WTC11 (cell line): ENCODE measurements around the gene SYTL2. TPM values are rescaled to one million over a fixed set of nuclear protein-coding genes. Genes with fewer than 3 reads are reported as not detected.

Experiments used
- ATAC-seq: fragments of 200-7000 bp; cut with Tn5 transposase; 2 replicates; pipeline ENCODE4 v1.10.0; 2021; ENCODE audit warnings: mild to moderate bottlenecking, moderate library complexity
- CTCF ChIA-PET: fragments of 300-600 bp; sonication (Branson Sonifier 250); formaldehyde crosslinking; loops from one replicate; lab custom pipeline; 2021; ENCODE audit warnings: antibody characterized with exemption; lab: Charles Lee
- POLR2A ChIA-PET: fragments of 350-600 bp; sonication (Branson Sonifier 250); formaldehyde crosslinking; loops from one replicate; lab custom pipeline; 2021; ENCODE audit warnings: antibody characterized with exemption; lab: Charles Lee
- DNase-seq: peaks from one replicate; pipeline ENCODE4 v3.0.0; 2021; ENCODE audit warnings: low spot score
- H3K27ac Mint-ChIP-seq: 2 replicates; pipeline ENCODE4 v1.8.0; 2021; ENCODE audit warnings: mixed read lengths
- H3K27me3 Mint-ChIP-seq: 2 replicates; pipeline ENCODE4 v1.8.0; 2021; ENCODE audit warnings: low read depth, mild to moderate bottlenecking, moderate library complexity, mixed read lengths
- H3K36me3 Mint-ChIP-seq: 2 replicates; pipeline ENCODE4 v1.8.0; 2021; ENCODE audit warnings: mixed read lengths
- H3K4me1 Mint-ChIP-seq: 2 replicates; pipeline ENCODE4 v1.8.0; 2022; ENCODE audit warnings: mixed read lengths
- H3K4me3 Mint-ChIP-seq: 2 replicates; pipeline ENCODE4 v1.8.0; 2021; ENCODE audit warnings: mild to moderate bottlenecking, moderate library complexity, mixed read lengths
- H3K9me3 Mint-ChIP-seq: 2 replicates; pipeline ENCODE4 v1.8.0; 2021; ENCODE audit warnings: mixed read lengths
- E2F1 ChIP-seq: sonication (generic); formaldehyde crosslinking; IDR thresholded peaks from 2 replicates; pipeline ENCODE4 v1.8.0; 2022; ENCODE audit warnings: mild to moderate bottlenecking, missing genetic modification reagents
- FOXP1 ChIP-seq: sonication (generic); formaldehyde crosslinking; IDR thresholded peaks from 2 replicates; pipeline ENCODE4 v1.8.0; 2022; ENCODE audit warnings: missing genetic modification reagents, mild to moderate bottlenecking, moderate library complexity, borderline replicate concordance
- GABPB1 ChIP-seq: sonication (generic); formaldehyde crosslinking; IDR thresholded peaks from 2 replicates; pipeline ENCODE4 v1.8.1; 2023; ENCODE audit warnings: mild to moderate bottlenecking, missing genetic modification reagents
- HMGA2 ChIP-seq: fragments of 250-450 bp; sonication (Bioruptor Pico); IDR thresholded peaks from 2 replicates; pipeline ENCODE4 v1.4.0; 2021; ENCODE audit warnings: mild to moderate bottlenecking, moderate library complexity
- HMGXB4 ChIP-seq: sonication (generic); formaldehyde crosslinking; IDR thresholded peaks from 2 replicates; pipeline ENCODE4 v1.8.1; 2023; ENCODE audit warnings: mild to moderate bottlenecking, moderate library complexity, missing genetic modification reagents
- KAT7 ChIP-seq: sonication (generic); formaldehyde crosslinking; IDR thresholded peaks from 2 replicates; pipeline ENCODE4 v1.8.1; 2023; ENCODE audit warnings: missing genetic modification reagents, mild to moderate bottlenecking, borderline replicate concordance
- NFATC4 ChIP-seq: fragments of 250-450 bp; sonication (Bioruptor Pico); IDR thresholded peaks from 2 replicates; pipeline ENCODE4 v1.9.0; 2021; ENCODE audit warnings: mild to moderate bottlenecking
- NFE2L1 ChIP-seq: sonication (generic); formaldehyde crosslinking; IDR thresholded peaks from 2 replicates; pipeline ENCODE4 v1.8.1; 2023; ENCODE audit warnings: missing genetic modification reagents
- NR1H2 ChIP-seq: sonication (generic); formaldehyde crosslinking; IDR thresholded peaks from 2 replicates; pipeline ENCODE4 v1.9.0; 2021; ENCODE audit warnings: mild to moderate bottlenecking, moderate library complexity, missing genetic modification reagents
- NR2C2 ChIP-seq: sonication (generic); formaldehyde crosslinking; IDR thresholded peaks from 2 replicates; pipeline ENCODE4 v1.8.0; 2022; ENCODE audit warnings: mild to moderate bottlenecking, missing genetic modification reagents
- RELA ChIP-seq: sonication (generic); formaldehyde crosslinking; IDR thresholded peaks from 2 replicates; pipeline ENCODE4 v1.8.1; 2022; ENCODE audit warnings: missing genetic modification reagents, mild to moderate bottlenecking, borderline replicate concordance
- STAT6 ChIP-seq: sonication (generic); formaldehyde crosslinking; conservative IDR thresholded peaks from 2 replicates; pipeline ENCODE4 v1.8.1; 2023; ENCODE audit warnings: mild to moderate bottlenecking, low read depth, missing genetic modification reagents, moderate library complexity
- TCF7 ChIP-seq: sonication (generic); formaldehyde crosslinking; IDR thresholded peaks from 2 replicates; pipeline ENCODE4 v1.8.0; 2022; ENCODE audit warnings: mild to moderate bottlenecking, low read depth, missing genetic modification reagents, moderate library complexity
- TP53 ChIP-seq: sonication (generic); formaldehyde crosslinking; IDR thresholded peaks from 2 replicates; pipeline ENCODE4 v1.8.1; 2023; ENCODE audit warnings: mild to moderate bottlenecking, missing genetic modification reagents
- ZBTB43 ChIP-seq: sonication (generic); formaldehyde crosslinking; IDR thresholded peaks from 2 replicates; pipeline ENCODE4 v1.8.1; 2023; ENCODE audit warnings: mild to moderate bottlenecking, missing genetic modification reagents
- ZNF232 ChIP-seq: sonication (generic); formaldehyde crosslinking; IDR thresholded peaks from 2 replicates; pipeline ENCODE4 v1.8.0; 2022; ENCODE audit warnings: mild to moderate bottlenecking, missing genetic modification reagents
- ZNF317 ChIP-seq: sonication (generic); formaldehyde crosslinking; IDR thresholded peaks from 2 replicates; pipeline ENCODE4 v1.8.1; 2023; ENCODE audit warnings: low read depth, mild to moderate bottlenecking, moderate library complexity, missing genetic modification reagents, borderline replicate concordance
- ZNF671 ChIP-seq: fragments of 250-450 bp; sonication (Bioruptor Pico); IDR thresholded peaks from 2 replicates; pipeline ENCODE4 v1.8.0; 2021; ENCODE audit warnings: mild to moderate bottlenecking
- total RNA-seq: library from RNA; stranded (reverse); gene quantifications from 3 replicates; pipeline ENCODE4 v1.2.3, GENCODE V29; 2021
- TF ChIP-seq, protein P1 (sequence below): sonication (generic); formaldehyde crosslinking; IDR thresholded peaks from 2 replicates; pipeline ENCODE4 v1.8.1; 2022; ENCODE audit warnings: mild to moderate bottlenecking, moderate library complexity, missing genetic modification reagents
- TF ChIP-seq, protein P2 (sequence below): sonication (generic); formaldehyde crosslinking; IDR thresholded peaks from 2 replicates; pipeline ENCODE4 v1.8.0; 2022; ENCODE audit warnings: missing genetic modification reagents
- TF ChIP-seq, protein P3 (sequence below): sonication (generic); formaldehyde crosslinking; IDR thresholded peaks from 2 replicates; pipeline ENCODE4 v1.8.0; 2023; ENCODE audit warnings: missing genetic modification reagents, mild to moderate bottlenecking, borderline replicate concordance

SYTL2 gene
- total RNA-seq, 1 experiment from 2014 or later: 7.1 TPM

- ATAC-seq: no peak
- no peak for DNase-seq
- H3K36me3 Mint-ChIP-seq: peaks cover 24% of the 10 kb centered on the region
- H3K4me1 Mint-ChIP-seq: no peaks in the 10 kb centered on the region
- no peak overlapping the region for H3K4me3 Mint-ChIP-seq
- ChIA-PET CTCF (no interaction called here), POLR2A (no interaction called here)
- H3K27me3 Mint-ChIP-seq: no peaks in the 10 kb centered on the region; the same call in 1 of the 2 replicates
- peaks cover 31% of the 10 kb centered on the region for H3K9me3 Mint-ChIP-seq
- H3K27ac Mint-ChIP-seq: no peak overlapping the region
- TF ChIP-seq HMGXB4 (no peak), NR2C2 (CRISPR knock-in tag) (no peak), FOXP1 (CRISPR knock-in tag) (no peak), NFATC4 (CRISPR knock-in tag) (no peak), TP53 (CRISPR knock-in tag) (no peak), RELA (no peak), TCF7 (CRISPR knock-in tag) (no peak), E2F1 (CRISPR knock-in tag) (no peak), KAT7 (no peak), ZBTB43 (no peak), HMGA2 (CRISPR knock-in tag) (no peak), NFE2L1 (CRISPR knock-in tag) (no peak), ZNF671 (CRISPR knock-in tag) (no peak), ZNF232 (no peak), GABPB1 (no peak), ZNF317 (CRISPR knock-in tag) (no peak)
- TF ChIP-seq, protein P1, sequence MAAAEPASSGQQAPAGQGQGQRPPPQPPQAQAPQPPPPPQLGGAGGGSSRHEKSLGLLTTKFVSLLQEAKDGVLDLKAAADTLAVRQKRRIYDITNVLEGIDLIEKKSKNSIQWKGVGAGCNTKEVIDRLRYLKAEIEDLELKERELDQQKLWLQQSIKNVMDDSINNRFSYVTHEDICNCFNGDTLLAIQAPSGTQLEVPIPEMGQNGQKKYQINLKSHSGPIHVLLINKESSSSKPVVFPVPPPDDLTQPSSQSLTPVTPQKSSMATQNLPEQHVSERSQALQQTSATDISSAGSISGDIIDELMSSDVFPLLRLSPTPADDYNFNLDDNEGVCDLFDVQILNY (CRISPR knock-in tag): no peak
- TF ChIP-seq, protein P2, sequence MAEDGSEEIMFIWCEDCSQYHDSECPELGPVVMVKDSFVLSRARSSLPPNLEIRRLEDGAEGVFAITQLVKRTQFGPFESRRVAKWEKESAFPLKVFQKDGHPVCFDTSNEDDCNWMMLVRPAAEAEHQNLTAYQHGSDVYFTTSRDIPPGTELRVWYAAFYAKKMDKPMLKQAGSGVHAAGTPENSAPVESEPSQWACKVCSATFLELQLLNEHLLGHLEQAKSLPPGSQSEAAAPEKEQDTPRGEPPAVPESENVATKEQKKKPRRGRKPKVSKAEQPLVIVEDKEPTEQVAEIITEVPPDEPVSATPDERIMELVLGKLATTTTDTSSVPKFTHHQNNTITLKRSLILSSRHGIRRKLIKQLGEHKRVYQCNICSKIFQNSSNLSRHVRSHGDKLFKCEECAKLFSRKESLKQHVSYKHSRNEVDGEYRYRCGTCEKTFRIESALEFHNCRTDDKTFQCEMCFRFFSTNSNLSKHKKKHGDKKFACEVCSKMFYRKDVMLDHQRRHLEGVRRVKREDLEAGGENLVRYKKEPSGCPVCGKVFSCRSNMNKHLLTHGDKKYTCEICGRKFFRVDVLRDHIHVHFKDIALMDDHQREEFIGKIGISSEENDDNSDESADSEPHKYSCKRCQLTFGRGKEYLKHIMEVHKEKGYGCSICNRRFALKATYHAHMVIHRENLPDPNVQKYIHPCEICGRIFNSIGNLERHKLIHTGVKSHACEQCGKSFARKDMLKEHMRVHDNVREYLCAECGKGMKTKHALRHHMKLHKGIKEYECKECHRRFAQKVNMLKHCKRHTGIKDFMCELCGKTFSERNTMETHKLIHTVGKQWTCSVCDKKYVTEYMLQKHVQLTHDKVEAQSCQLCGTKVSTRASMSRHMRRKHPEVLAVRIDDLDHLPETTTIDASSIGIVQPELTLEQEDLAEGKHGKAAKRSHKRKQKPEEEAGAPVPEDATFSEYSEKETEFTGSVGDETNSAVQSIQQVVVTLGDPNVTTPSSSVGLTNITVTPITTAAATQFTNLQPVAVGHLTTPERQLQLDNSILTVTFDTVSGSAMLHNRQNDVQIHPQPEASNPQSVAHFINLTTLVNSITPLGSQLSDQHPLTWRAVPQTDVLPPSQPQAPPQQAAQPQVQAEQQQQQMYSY (CRISPR knock-in tag): no peak
- TF ChIP-seq, all 79 proteins: peak for 0
These were observed 37.1 kb upstream of the SYTL2 start for GRCh38 chr11:85848006-85848405.

GRCh38 chr11:85847436-85847835, 36.5 kb upstream of the SYTL2 start:
- DNase-seq (no peak), ATAC-seq (no peak)
- H3K36me3 Mint-ChIP-seq: peaks cover 22% of the 10 kb centered on the region
- CTCF ChIA-PET: no interaction called here
- peaks cover 31% of the 10 kb centered on the region for H3K9me3 Mint-ChIP-seq
- H3K4me1 Mint-ChIP-seq: no peaks in the 10 kb centered on the region
- no peak overlapping the region for H3K27ac Mint-ChIP-seq
- POLR2A ChIA-PET: no interaction called here
- no peaks in the 10 kb centered on the region; the same call in 1 of the 2 replicates for H3K27me3 Mint-ChIP-seq
- no peak overlapping the region for H3K4me3 Mint-ChIP-seq
- no peak for TF ChIP-seq NR1H2 (CRISPR knock-in tag)
- TF ChIP-seq STAT6 (CRISPR knock-in tag): no peak
- TF ChIP-seq, protein P3, sequence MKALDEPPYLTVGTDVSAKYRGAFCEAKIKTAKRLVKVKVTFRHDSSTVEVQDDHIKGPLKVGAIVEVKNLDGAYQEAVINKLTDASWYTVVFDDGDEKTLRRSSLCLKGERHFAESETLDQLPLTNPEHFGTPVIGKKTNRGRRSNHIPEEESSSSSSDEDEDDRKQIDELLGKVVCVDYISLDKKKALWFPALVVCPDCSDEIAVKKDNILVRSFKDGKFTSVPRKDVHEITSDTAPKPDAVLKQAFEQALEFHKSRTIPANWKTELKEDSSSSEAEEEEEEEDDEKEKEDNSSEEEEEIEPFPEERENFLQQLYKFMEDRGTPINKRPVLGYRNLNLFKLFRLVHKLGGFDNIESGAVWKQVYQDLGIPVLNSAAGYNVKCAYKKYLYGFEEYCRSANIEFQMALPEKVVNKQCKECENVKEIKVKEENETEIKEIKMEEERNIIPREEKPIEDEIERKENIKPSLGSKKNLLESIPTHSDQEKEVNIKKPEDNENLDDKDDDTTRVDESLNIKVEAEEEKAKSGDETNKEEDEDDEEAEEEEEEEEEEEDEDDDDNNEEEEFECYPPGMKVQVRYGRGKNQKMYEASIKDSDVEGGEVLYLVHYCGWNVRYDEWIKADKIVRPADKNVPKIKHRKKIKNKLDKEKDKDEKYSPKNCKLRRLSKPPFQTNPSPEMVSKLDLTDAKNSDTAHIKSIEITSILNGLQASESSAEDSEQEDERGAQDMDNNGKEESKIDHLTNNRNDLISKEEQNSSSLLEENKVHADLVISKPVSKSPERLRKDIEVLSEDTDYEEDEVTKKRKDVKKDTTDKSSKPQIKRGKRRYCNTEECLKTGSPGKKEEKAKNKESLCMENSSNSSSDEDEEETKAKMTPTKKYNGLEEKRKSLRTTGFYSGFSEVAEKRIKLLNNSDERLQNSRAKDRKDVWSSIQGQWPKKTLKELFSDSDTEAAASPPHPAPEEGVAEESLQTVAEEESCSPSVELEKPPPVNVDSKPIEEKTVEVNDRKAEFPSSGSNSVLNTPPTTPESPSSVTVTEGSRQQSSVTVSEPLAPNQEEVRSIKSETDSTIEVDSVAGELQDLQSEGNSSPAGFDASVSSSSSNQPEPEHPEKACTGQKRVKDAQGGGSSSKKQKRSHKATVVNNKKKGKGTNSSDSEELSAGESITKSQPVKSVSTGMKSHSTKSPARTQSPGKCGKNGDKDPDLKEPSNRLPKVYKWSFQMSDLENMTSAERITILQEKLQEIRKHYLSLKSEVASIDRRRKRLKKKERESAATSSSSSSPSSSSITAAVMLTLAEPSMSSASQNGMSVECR (CRISPR knock-in tag): no peak
